Trophoblast cell (in vitro differentiated cells and primary cell): ENCODE results near the gene KANK4.

ENCODE experiments used
- DNase-seq, 2 donors: peaks; one replicate each; pipeline ENCODE4 v3.0.0-alpha.2; 2016
- H2AFZ ChIP-seq: 2 replicates; pipeline ENCODE4 v1.6.1; 2013; ENCODE audit warnings: low read length, moderate library complexity, mild to moderate bottlenecking; ENCODE audit not compliant: insufficient read depth, poor library complexity
- H2AK5ac ChIP-seq: 2 replicates; pipeline ENCODE4 v1.6.1; 2013; ENCODE audit warnings: mild to moderate bottlenecking, low read length
- H2BK120ac ChIP-seq: 2 replicates; pipeline ENCODE4 v1.6.1; 2013; ENCODE audit warnings: low read length, mild to moderate bottlenecking, moderate library complexity; ENCODE audit not compliant: insufficient read depth, poor library complexity
- H2BK12ac ChIP-seq: 2 replicates; pipeline ENCODE4 v1.6.1; 2013; ENCODE audit warnings: mild to moderate bottlenecking, low read length, moderate library complexity
- H2BK5ac ChIP-seq: 2 replicates; pipeline ENCODE4 v1.6.1; 2013; ENCODE audit warnings: low read length, low read depth, moderate library complexity, mild to moderate bottlenecking; ENCODE audit not compliant: poor library complexity
- H3K14ac ChIP-seq: 2 replicates; pipeline ENCODE4 v1.6.1; 2013; ENCODE audit warnings: mild to moderate bottlenecking, low read length
- H3K18ac ChIP-seq: 2 replicates; pipeline ENCODE4 v1.6.1; 2013; ENCODE audit warnings: mild to moderate bottlenecking, low read length
- H3K23ac ChIP-seq: 2 replicates; pipeline ENCODE4 v1.6.1; 2013; ENCODE audit warnings: low read length
- H3K27ac ChIP-seq: 2 replicates; pipeline ENCODE4 v1.5.1; 2013; ENCODE audit warnings: low read depth, mild to moderate bottlenecking, inconsistent platforms, low read length, moderate library complexity
- H3K27me3 ChIP-seq: 2 replicates; pipeline ENCODE4 v1.6.1; 2013; ENCODE audit warnings: inconsistent platforms, mild to moderate bottlenecking, low read length, moderate library complexity; ENCODE audit not compliant: insufficient read depth
- H3K36me3 ChIP-seq, 2 experiments: 1 replicate in 1 of 2; 2 replicates in 1 of 2; pipeline ENCODE4 v1.6.1; 2013; ENCODE audit warnings: low read length in 2 of 2, mild to moderate bottlenecking in 2 of 2, moderate library complexity in 1 of 2; ENCODE audit not compliant: insufficient read depth in 2 of 2, control insufficient read depth in 1 of 2
- H3K4ac ChIP-seq: 2 replicates; pipeline ENCODE4 v1.6.1; 2013; ENCODE audit warnings: low read depth, mild to moderate bottlenecking, low read length, moderate library complexity
- H3K4me1 ChIP-seq, 2 experiments: 1 replicate in 1 of 2; 2 replicates in 1 of 2; pipeline ENCODE4 v1.6.1; 2013; ENCODE audit warnings: low read length in 2 of 2, mild to moderate bottlenecking in 2 of 2, moderate library complexity in 1 of 2; ENCODE audit not compliant: insufficient read depth in 2 of 2, control insufficient read depth in 1 of 2
- H3K4me2 ChIP-seq: 2 replicates; pipeline ENCODE4 v1.6.1; 2013; ENCODE audit warnings: inconsistent platforms, mild to moderate bottlenecking, low read length, moderate library complexity
- H3K4me3 ChIP-seq: 2 replicates; pipeline ENCODE4 v1.5.1; 2013; ENCODE audit warnings: mild to moderate bottlenecking, low read depth, low read length, inconsistent platforms
- H3K79me1 ChIP-seq: one replicate; pipeline ENCODE4 v1.6.1; 2013; ENCODE audit warnings: low read length
- H3K79me2 ChIP-seq: 2 replicates; pipeline ENCODE4 v1.6.1; 2013; ENCODE audit warnings: low read length, mild to moderate bottlenecking; ENCODE audit not compliant: control insufficient read depth, insufficient read depth, poor library complexity
- H3K9ac ChIP-seq: 2 replicates; pipeline ENCODE4 v1.6.1; 2013; ENCODE audit warnings: mild to moderate bottlenecking, low read length
- H3K9me3 ChIP-seq: 2 replicates; pipeline ENCODE4 v1.6.1; 2013; ENCODE audit warnings: low read depth, mild to moderate bottlenecking, control low read depth, inconsistent platforms, low read length; ENCODE audit not compliant: insufficient read depth
- H4K12ac ChIP-seq: 2 replicates; pipeline ENCODE4 v1.6.1; 2013; ENCODE audit warnings: low read depth, mild to moderate bottlenecking, low read length, moderate library complexity
- H4K8ac ChIP-seq: 2 replicates; pipeline ENCODE4 v1.6.1; 2013; ENCODE audit warnings: low read depth, mild to moderate bottlenecking, low read length, moderate library complexity
- H4K91ac ChIP-seq: one replicate; pipeline ENCODE4 v1.6.1; 2013; ENCODE audit warnings: low read depth, mild to moderate bottlenecking, low read length, moderate library complexity
- WGBS: extraction: QIAGEN DNeasy Blood & Tissue Kit; methylation state at CpG from one replicate; pipeline ENCODE4 v1.1.7; 2013; ENCODE audit warnings: missing lambda C conversion rate; ENCODE audit not compliant: insufficient read length, insufficient coverage; ENCODE audit errors: extremely low coverage; 5-methylcytosine and 5-hydroxymethylcytosine counted together

The KANK4 gene

GRCh38 chr1:62283986-62284385, 35.2 kb downstream of the KANK4 start:
- Histone ChIP-seq H2AK5ac (no peak overlapping the region), H2BK120ac (no peak overlapping the region), H2AFZ (no peak overlapping the region), H4K12ac (no peak overlapping the region), H3K9ac (no peak overlapping the region), H3K4me1 (peaks cover 22 to 34% of the 10 kb centered on the region in 2 experiments), H3K27me3 (no peaks in the 10 kb centered on the region), H3K4me3 (no peak overlapping the region), H3K18ac (no peak overlapping the region), H3K14ac (no peak overlapping the region), H3K4me2 (no peak overlapping the region), H3K79me2 (peaks cover 5% of the 10 kb centered on the region), H3K4ac (no peak overlapping the region), H4K91ac (no peak overlapping the region), H3K9me3 (peaks cover 3% of the 10 kb centered on the region), H3K79me1 (peaks cover 7% of the 10 kb centered on the region), H2BK5ac (no peak overlapping the region), H3K23ac (no peak overlapping the region), H3K36me3 (peaks cover 15% of the 10 kb centered on the region in 2 experiments), H4K8ac (no peak overlapping the region), H3K27ac (no peak overlapping the region), H2BK12ac (no peak overlapping the region)
- no peak for DNase-seq
- no CpG with 5 or more reads among the region's 5 CpGs for WGBS

DNA sequence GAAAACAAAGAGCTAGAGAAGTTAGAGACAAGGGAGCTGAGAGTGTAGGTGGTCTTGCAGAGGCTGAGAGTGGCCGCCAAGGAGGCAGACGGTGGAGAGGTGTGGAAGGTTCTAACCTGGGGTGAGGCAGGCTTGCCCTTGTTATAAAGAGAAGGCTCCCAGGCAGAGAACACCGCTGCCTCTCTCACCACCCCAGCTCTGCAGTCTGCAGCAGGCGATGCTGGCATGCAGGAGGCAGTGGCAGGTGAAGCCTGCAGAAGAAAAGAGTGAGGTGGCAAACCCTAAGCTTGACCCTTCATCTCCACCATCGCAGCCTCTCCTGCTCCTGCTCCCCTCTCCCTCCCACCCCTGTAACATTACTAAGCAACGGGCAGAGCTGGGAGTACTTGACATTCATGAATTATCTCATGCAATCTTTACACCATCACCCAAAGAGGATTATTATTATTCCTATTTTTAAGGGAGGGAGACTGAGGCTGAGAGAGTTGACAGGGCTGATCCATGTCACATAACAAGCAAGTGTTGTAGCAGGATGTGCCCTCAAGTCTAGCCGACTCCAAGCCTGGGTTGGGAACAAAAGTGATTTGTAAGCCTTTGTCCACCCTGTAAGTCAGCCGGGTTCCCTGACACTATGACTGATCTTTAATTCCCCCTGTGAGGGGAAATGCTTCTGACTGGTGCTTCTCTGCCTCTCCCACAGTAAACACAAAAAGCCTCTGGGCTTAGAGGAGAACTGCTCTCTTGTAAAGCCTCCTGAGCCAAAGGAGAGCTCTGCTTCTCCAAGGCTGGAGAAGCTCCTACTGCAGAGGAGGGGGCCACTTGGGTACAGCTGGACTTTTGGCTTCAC, 36.1 kb downstream of the KANK4 start:
- H3K4ac ChIP-seq = peak overlapping the region; percentile 0
- H3K36me3 ChIP-seq = peaks cover 15% of the 10 kb centered on the region in 2 experiments
- no peak overlapping the region for H2BK5ac ChIP-seq
- no peak overlapping the region for H3K4me3 ChIP-seq
- H3K9ac ChIP-seq = no peak overlapping the region
- H4K91ac ChIP-seq = no peak overlapping the region
- H4K8ac ChIP-seq = no peak overlapping the region
- H3K9me3 ChIP-seq = peaks cover 3% of the 10 kb centered on the region
- peaks cover 7% of the 10 kb centered on the region for H3K79me1 ChIP-seq
- no peak overlapping the region for H3K14ac ChIP-seq
- H2BK12ac ChIP-seq = no peak overlapping the region
- peak overlapping the region; percentile 27 for H3K18ac ChIP-seq
- peaks cover 22 to 35% of the 10 kb centered on the region in 2 experiments for H3K4me1 ChIP-seq
- H3K79me2 ChIP-seq = peaks cover 5% of the 10 kb centered on the region
- no peak for DNase-seq
- no peak overlapping the region for H2BK120ac ChIP-seq
- WGBS = no CpG with 5 or more reads among the region's 8 CpGs
- H2AK5ac ChIP-seq = no peak overlapping the region
- H3K27me3 ChIP-seq = no peaks in the 10 kb centered on the region
- no peak overlapping the region for H3K27ac ChIP-seq
- H3K23ac ChIP-seq = no peak overlapping the region
- H3K4me2 ChIP-seq = no peak overlapping the region
- H2AFZ ChIP-seq = no peak overlapping the region
- H4K12ac ChIP-seq = no peak overlapping the region

GRCh38 chr1:62281922-62282555, 37.2 kb downstream of the KANK4 start:
- Histone ChIP-seq H2AFZ (no peak overlapping the region), H2BK120ac (no peak overlapping the region), H3K4me3 (no peak overlapping the region), H3K79me1 (peaks cover 3% of the 10 kb centered on the region), H4K91ac (no peak overlapping the region), H3K4me1 (peaks cover 15 to 27% of the 10 kb centered on the region in 2 experiments), H3K27ac (no peak overlapping the region), H3K18ac (no peak overlapping the region), H3K14ac (no peak overlapping the region), H2BK12ac (no peak overlapping the region), H4K12ac (no peak overlapping the region), H3K23ac (no peak overlapping the region), H3K36me3 (peaks cover 15 to 17% of the 10 kb centered on the region in 2 experiments), H4K8ac (no peak overlapping the region), H3K9me3 (peaks cover 4% of the 10 kb centered on the region), H2AK5ac (no peak overlapping the region), H2BK5ac (no peak overlapping the region), H3K27me3 (no peaks in the 10 kb centered on the region), H3K4me2 (no peak overlapping the region), H3K79me2 (peaks cover 1% of the 10 kb centered on the region), H3K4ac (no peak overlapping the region), H3K9ac (no peak overlapping the region)
- WGBS = no CpG with 5 or more reads among the region's 4 CpGs
- DNase-seq = no peak

DNA sequence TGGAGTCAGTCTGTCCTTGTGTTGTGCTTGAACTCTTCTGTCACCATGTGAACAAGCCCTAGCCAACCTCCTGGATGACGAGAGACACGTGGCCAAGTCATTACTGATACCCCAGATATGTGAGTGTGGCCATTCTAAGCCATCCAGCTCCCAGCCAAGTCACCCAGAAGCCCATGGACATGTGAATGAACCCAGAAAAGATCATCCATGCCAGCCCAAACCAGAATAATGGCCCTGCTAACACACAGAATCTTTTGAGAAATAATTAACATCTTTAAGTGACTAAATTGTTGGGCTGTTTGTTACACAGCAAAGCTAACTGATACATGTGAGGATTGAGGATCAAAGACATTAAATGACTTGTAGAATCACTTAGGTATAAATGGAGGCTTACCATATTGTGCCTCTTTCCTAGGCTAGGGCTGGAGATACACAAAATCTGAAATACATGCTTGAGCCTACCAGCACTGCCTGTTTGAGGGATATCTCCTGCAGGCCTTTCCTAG, 38.2 kb downstream of the KANK4 start:
- Histone ChIP-seq H3K9me3 (peaks cover 4% of the 10 kb centered on the region), H2BK120ac (no peak overlapping the region), H3K27me3 (no peaks in the 10 kb centered on the region), H3K18ac (no peak overlapping the region), H4K8ac (no peak overlapping the region), H3K36me3 (peaks cover 15 to 17% of the 10 kb centered on the region in 2 experiments), H2AFZ (no peak overlapping the region), H3K9ac (no peak overlapping the region), H3K79me2 (no peaks in the 10 kb centered on the region), H2BK5ac (no peak overlapping the region), H3K4ac (no peak overlapping the region), H4K12ac (no peak overlapping the region), H3K23ac (no peak overlapping the region), H2AK5ac (no peak overlapping the region), H3K27ac (no peak overlapping the region), H3K4me2 (no peak overlapping the region), H3K4me1 (peaks cover 9 to 17% of the 10 kb centered on the region in 2 experiments), H3K79me1 (peaks cover 3% of the 10 kb centered on the region), H2BK12ac (no peak overlapping the region), H3K4me3 (no peak overlapping the region), H3K14ac (no peak overlapping the region), H4K91ac (no peak overlapping the region)
- no peak for DNase-seq
- WGBS = no CpG with 5 or more reads among the region's 2 CpGs
